ENCODE data around the gene NTNG2.

The NTNG2 gene

DNA sequence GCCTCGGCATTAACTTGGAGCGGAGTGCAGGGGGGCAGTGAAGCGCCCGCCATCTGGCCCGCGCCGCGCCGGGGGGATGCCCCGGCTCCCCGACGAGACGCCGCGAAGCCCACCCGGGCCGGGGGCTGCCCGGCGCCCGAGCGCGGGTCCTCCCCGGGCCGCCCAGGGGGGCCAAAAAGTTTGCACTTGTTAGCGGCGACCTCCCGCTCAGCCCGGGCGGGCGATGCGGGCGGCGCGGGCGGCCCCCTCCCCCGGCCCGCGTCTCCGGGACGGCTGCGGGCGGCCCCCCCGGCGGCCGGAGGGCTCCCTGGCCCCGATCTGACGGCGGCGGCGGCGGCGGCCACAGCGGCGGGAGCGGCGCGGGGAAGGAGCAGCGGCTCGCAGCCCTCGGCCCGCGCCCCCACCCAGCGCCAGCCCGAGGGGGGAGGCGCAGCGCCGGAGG lies at the start of gene NTNG2:
TSS of gene NTNG2 (plus strand) at position 316 of the 442 bp plus-strand sequence. CDS start 4,774 bp downstream, outside the sequence.
- Histone ChIP-seq H3K27me3 (ENCODE audit: control insufficient read depth, insufficient read depth, low read length) (peaks cover 66% of the 10 kb centered on the region), H3K4me1 (ENCODE audit: control insufficient read depth, insufficient read depth, low read length) (peaks cover 3% of the 10 kb centered on the region), H3K4me3 (ENCODE audit: low read depth, low read length) (peak within 1 kb of the TSS; percentile 59), H3K9ac (ENCODE audit: low read depth, low read length) (no peak within 1 kb of the TSS), H3K36me3 (ENCODE audit: control insufficient read depth, insufficient read depth, low read length) (no peaks in the 10 kb centered on the region), H3K9me3 (ENCODE audit: control insufficient read depth, insufficient read depth, low read length) (no peaks in the 10 kb centered on the region)

GRCh38 chr9:132114102-132114707 lies 47.7 kb upstream of the NTNG2 start:
- no peak overlapping the region for H3K4me3 ChIP-seq (ENCODE audit: low read depth, low read length)
- no peaks in the 10 kb centered on the region for H3K9me3 ChIP-seq (ENCODE audit: control insufficient read depth, insufficient read depth, low read length)
- H3K9ac ChIP-seq (ENCODE audit: low read depth, low read length), result no peak overlapping the region
- H3K36me3 ChIP-seq (ENCODE audit: control insufficient read depth, insufficient read depth, low read length), result no peaks in the 10 kb centered on the region
- no peaks in the 10 kb centered on the region for H3K4me1 ChIP-seq (ENCODE audit: control insufficient read depth, insufficient read depth, low read length)
- H3K27me3 ChIP-seq (ENCODE audit: control insufficient read depth, insufficient read depth, low read length), result peaks cover 2% of the 10 kb centered on the region

- Histone ChIP-seq H3K9ac (ENCODE audit: low read depth, low read length) (no peak overlapping the region), H3K36me3 (ENCODE audit: control insufficient read depth, insufficient read depth, low read length) (no peaks in the 10 kb centered on the region), H3K27me3 (ENCODE audit: control insufficient read depth, insufficient read depth, low read length) (peaks cover 2% of the 10 kb centered on the region), H3K9me3 (ENCODE audit: control insufficient read depth, insufficient read depth, low read length) (no peaks in the 10 kb centered on the region), H3K4me1 (ENCODE audit: control insufficient read depth, insufficient read depth, low read length) (no peaks in the 10 kb centered on the region), H3K4me3 (ENCODE audit: low read depth, low read length) (no peak overlapping the region)
Measured at GRCh38 chr9:132116583-132116982, 45.3 kb upstream of the NTNG2 start.

- no peaks in the 10 kb centered on the region for H3K4me1 ChIP-seq (ENCODE audit: control insufficient read depth, insufficient read depth, low read length)
- no peak overlapping the region for H3K4me3 ChIP-seq (ENCODE audit: low read depth, low read length)
- H3K36me3 ChIP-seq (ENCODE audit: control insufficient read depth, insufficient read depth, low read length), result no peaks in the 10 kb centered on the region
- H3K9ac ChIP-seq (ENCODE audit: low read depth, low read length), result no peak overlapping the region
- H3K9me3 ChIP-seq (ENCODE audit: control insufficient read depth, insufficient read depth, low read length), result no peaks in the 10 kb centered on the region
- H3K27me3 ChIP-seq (ENCODE audit: control insufficient read depth, insufficient read depth, low read length), result peaks cover 2% of the 10 kb centered on the region
Measured at GRCh38 chr9:132117694-132118093, 44.2 kb upstream of the NTNG2 start.

DNA sequence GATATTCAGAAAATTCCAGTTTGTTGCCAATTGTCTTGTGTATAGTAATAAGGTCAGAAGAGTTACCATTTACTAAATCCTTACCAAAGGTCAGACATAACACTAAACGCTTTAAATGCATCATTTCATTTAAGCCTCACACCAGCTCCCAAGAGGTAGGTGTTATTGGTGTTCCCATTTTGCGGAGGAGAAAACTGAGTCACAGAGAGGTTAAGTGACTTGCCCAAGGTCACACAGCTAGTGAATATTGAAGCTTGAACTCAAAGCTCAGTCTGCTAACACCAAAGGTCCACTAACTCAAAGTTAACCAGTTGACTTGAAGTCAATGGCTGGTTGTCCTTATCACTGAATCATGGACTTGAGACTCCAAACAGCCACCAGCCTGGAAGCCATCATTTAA lies 40.8 kb upstream of the NTNG2 start:
- H3K4me1 ChIP-seq (ENCODE audit: control insufficient read depth, insufficient read depth, low read length), result peaks cover 12% of the 10 kb centered on the region
- no peaks in the 10 kb centered on the region for H3K36me3 ChIP-seq (ENCODE audit: control insufficient read depth, insufficient read depth, low read length)
- no peak overlapping the region for H3K9ac ChIP-seq (ENCODE audit: low read depth, low read length)
- H3K27me3 ChIP-seq (ENCODE audit: control insufficient read depth, insufficient read depth, low read length), result peaks cover 8% of the 10 kb centered on the region
- no peak overlapping the region for H3K4me3 ChIP-seq (ENCODE audit: low read depth, low read length)
- no peaks in the 10 kb centered on the region for H3K9me3 ChIP-seq (ENCODE audit: control insufficient read depth, insufficient read depth, low read length)

GRCh38 chr9:132124800-132125199 lies 37.1 kb upstream of the NTNG2 start:
- Histone ChIP-seq H3K4me3 (ENCODE audit: low read depth, low read length) (no peak overlapping the region), H3K36me3 (ENCODE audit: control insufficient read depth, insufficient read depth, low read length) (no peaks in the 10 kb centered on the region), H3K9me3 (ENCODE audit: control insufficient read depth, insufficient read depth, low read length) (no peaks in the 10 kb centered on the region), H3K4me1 (ENCODE audit: control insufficient read depth, insufficient read depth, low read length) (peaks cover 21% of the 10 kb centered on the region), H3K9ac (ENCODE audit: low read depth, low read length) (no peak overlapping the region), H3K27me3 (ENCODE audit: control insufficient read depth, insufficient read depth, low read length) (peaks cover 8% of the 10 kb centered on the region)

DNA sequence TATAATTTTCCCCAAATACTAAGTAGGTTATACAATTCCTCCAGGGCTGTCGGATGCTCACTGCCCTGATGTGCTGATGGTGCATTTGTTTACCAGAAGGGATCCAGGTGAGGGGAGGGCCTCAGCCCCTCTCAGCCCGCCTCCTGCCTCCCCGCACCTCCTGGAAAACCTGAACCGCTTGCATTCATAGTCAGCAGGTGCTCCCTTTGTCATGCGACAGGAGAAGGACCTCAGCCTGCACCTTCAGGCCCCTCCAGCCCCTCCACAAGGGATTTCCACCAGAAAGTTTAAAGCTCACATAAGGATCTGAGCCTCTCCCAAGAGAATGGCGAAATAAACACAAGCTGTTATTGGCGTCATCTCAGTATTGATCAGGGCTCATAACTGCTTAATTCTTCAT lies 36.5 kb upstream of the NTNG2 start:
- Histone ChIP-seq H3K4me3 (ENCODE audit: low read depth, low read length) (no peak overlapping the region), H3K9ac (ENCODE audit: low read depth, low read length) (no peak overlapping the region), H3K4me1 (ENCODE audit: control insufficient read depth, insufficient read depth, low read length) (peaks cover 21% of the 10 kb centered on the region), H3K27me3 (ENCODE audit: control insufficient read depth, insufficient read depth, low read length) (peaks cover 8% of the 10 kb centered on the region), H3K9me3 (ENCODE audit: control insufficient read depth, insufficient read depth, low read length) (no peaks in the 10 kb centered on the region), H3K36me3 (ENCODE audit: control insufficient read depth, insufficient read depth, low read length) (no peaks in the 10 kb centered on the region)

- Histone ChIP-seq H3K9ac (ENCODE audit: low read depth, low read length) (no peak overlapping the region), H3K4me1 (ENCODE audit: control insufficient read depth, insufficient read depth, low read length) (peaks cover 21% of the 10 kb centered on the region), H3K27me3 (ENCODE audit: control insufficient read depth, insufficient read depth, low read length) (peaks cover 8% of the 10 kb centered on the region), H3K36me3 (ENCODE audit: control insufficient read depth, insufficient read depth, low read length) (no peaks in the 10 kb centered on the region), H3K9me3 (ENCODE audit: control insufficient read depth, insufficient read depth, low read length) (no peaks in the 10 kb centered on the region), H3K4me3 (ENCODE audit: low read depth, low read length) (no peak overlapping the region)
Measured at GRCh38 chr9:132125944-132126679, 35.7 kb upstream of the NTNG2 start.

- H3K9me3 ChIP-seq (ENCODE audit: control insufficient read depth, insufficient read depth, low read length), result no peaks in the 10 kb centered on the region
- H3K4me3 ChIP-seq (ENCODE audit: low read depth, low read length), result no peak overlapping the region
- H3K9ac ChIP-seq (ENCODE audit: low read depth, low read length), result no peak overlapping the region
- peaks cover 21% of the 10 kb centered on the region for H3K4me1 ChIP-seq (ENCODE audit: control insufficient read depth, insufficient read depth, low read length)
- H3K27me3 ChIP-seq (ENCODE audit: control insufficient read depth, insufficient read depth, low read length), result peaks cover 8% of the 10 kb centered on the region
- H3K36me3 ChIP-seq (ENCODE audit: control insufficient read depth, insufficient read depth, low read length), result no peaks in the 10 kb centered on the region
Measured at GRCh38 chr9:132126680-132127236, 35.1 kb upstream of the NTNG2 start.

GRCh38 chr9:132127888-132128534 lies 33.8 kb upstream of the NTNG2 start:
- peaks cover 21% of the 10 kb centered on the region for H3K4me1 ChIP-seq (ENCODE audit: control insufficient read depth, insufficient read depth, low read length)
- H3K9me3 ChIP-seq (ENCODE audit: control insufficient read depth, insufficient read depth, low read length), result no peaks in the 10 kb centered on the region
- H3K27me3 ChIP-seq (ENCODE audit: control insufficient read depth, insufficient read depth, low read length), result peaks cover 8% of the 10 kb centered on the region
- H3K9ac ChIP-seq (ENCODE audit: low read depth, low read length), result no peak overlapping the region
- H3K36me3 ChIP-seq (ENCODE audit: control insufficient read depth, insufficient read depth, low read length), result no peaks in the 10 kb centered on the region
- no peak overlapping the region for H3K4me3 ChIP-seq (ENCODE audit: low read depth, low read length)

DNA sequence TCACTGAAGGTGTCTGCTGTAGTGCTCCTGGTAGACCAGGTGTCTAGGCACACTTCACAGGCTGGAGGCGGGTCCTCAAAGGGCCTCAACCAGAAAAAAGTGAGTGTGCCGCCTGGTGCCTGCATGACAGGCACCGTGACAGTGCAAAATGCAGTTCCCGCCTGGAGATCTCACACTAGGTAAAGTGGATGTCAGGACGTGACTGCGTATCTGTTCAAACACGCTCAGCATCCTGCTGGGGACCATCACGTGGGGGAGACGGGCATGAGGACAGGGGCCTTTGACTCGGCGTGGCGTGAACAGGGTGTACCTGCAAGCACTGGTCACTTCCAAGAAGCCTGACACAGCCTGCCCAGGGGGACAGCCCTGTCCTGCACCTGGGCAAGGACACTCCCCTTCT lies 32.3 kb upstream of the NTNG2 start:
- Histone ChIP-seq H3K4me1 (ENCODE audit: control insufficient read depth, insufficient read depth, low read length) (peaks cover 19% of the 10 kb centered on the region), H3K9me3 (ENCODE audit: control insufficient read depth, insufficient read depth, low read length) (no peaks in the 10 kb centered on the region), H3K9ac (ENCODE audit: low read depth, low read length) (no peak overlapping the region), H3K27me3 (ENCODE audit: control insufficient read depth, insufficient read depth, low read length) (peaks cover 2% of the 10 kb centered on the region), H3K36me3 (ENCODE audit: control insufficient read depth, insufficient read depth, low read length) (no peaks in the 10 kb centered on the region), H3K4me3 (ENCODE audit: low read depth, low read length) (no peak overlapping the region)

Data from iPS-15b (cell line).